ENCODE measurements around the gene RXRA. TPM values are rescaled to one million over a fixed set of nuclear protein-coding genes. Genes with fewer than 3 reads are reported as not detected.

RXRA gene
- total and polyA plus RNA-seq, 7 donors, result 37.7 to 192 (median 139) TPM

DNA sequence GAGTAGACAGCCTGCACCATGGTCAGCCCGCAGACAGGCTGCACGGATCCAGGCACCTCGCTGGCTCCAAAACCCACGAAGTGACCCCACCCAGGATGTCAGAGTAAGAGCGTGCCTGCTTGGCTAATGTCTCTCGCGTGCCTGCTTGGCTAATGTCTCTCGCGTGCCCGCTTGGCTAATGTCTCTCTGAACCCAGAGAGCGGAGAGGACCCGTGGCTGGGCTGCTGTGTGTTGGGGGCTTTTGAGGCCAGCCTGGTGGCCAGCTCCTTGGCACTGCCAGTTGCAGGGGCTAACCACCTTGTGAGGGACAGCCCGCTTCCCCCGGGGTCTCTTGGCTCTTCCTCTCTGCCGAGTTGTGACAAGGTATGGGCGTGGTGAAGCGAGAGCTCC is 8.9 kb upstream of the RXRA start:
- Histone ChIP-seq H3K4me3 (no peak overlapping the region), H3K36me3 (ENCODE audit: insufficient read depth in 1 of 2, low read depth in 1 of 2) (no peaks in the 10 kb centered on the region), H3K9me3 (no peaks in the 10 kb centered on the region), H3K27me3 (ENCODE audit: insufficient read depth in 3 of 3, low read length in 2 of 3) (no peaks in the 10 kb centered on the region), H3K4me1 (peaks cover 4% of the 10 kb centered on the region), H3K27ac (no peak overlapping the region)
- ATAC-seq (no peak), DNase-seq (peak; percentile 7 to 42)
- intact Hi-C loops (cut with DNase I), result no loop called here
- 42 to 50% (median 50%) methylated on average over 17 of the region's 17 CpGs for WGBS, 3 donors
- TF ChIP-seq, protein P1, sequence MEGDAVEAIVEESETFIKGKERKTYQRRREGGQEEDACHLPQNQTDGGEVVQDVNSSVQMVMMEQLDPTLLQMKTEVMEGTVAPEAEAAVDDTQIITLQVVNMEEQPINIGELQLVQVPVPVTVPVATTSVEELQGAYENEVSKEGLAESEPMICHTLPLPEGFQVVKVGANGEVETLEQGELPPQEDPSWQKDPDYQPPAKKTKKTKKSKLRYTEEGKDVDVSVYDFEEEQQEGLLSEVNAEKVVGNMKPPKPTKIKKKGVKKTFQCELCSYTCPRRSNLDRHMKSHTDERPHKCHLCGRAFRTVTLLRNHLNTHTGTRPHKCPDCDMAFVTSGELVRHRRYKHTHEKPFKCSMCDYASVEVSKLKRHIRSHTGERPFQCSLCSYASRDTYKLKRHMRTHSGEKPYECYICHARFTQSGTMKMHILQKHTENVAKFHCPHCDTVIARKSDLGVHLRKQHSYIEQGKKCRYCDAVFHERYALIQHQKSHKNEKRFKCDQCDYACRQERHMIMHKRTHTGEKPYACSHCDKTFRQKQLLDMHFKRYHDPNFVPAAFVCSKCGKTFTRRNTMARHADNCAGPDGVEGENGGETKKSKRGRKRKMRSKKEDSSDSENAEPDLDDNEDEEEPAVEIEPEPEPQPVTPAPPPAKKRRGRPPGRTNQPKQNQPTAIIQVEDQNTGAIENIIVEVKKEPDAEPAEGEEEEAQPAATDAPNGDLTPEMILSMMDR (IDR thresholded peaks at IDR 0.05), result no peak

DNA sequence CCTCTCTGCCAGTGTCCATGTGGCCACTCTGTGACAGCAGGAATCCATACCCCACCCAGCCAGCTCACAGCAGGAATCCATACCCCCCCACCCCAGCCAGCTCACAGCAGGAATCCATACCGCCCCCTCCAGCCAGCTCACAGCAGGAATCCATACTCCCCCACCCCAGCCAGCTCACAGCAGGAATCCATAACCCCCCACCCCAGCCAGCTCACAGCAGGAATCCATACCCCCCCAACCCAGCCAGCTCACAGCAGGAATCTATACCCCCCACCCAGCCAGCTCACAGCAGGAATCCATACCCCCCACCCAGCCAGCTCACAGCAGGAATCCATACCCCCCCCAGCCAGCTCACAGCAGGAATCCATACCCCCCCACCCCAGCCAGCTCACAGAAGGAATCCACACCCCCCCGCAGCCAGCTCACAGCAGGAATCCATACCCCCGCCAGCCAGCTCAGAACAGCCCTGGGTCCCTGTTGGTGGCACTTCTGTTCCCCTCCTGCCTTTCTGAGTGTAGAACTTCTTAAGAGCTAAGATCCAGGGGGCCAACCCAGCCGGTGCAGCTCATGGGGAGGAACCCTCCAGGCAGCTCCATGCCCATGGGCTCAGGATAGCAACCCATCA is 8.4 kb upstream of the RXRA start:
- Histone ChIP-seq H3K36me3 (ENCODE audit: insufficient read depth in 1 of 2, low read depth in 1 of 2) (no peaks in the 10 kb centered on the region), H3K4me1 (peaks cover 4% of the 10 kb centered on the region), H3K4me3 (no peak overlapping the region), H3K9me3 (no peaks in the 10 kb centered on the region), H3K27ac (no peak overlapping the region), H3K27me3 (ENCODE audit: insufficient read depth in 3 of 3, low read length in 2 of 3) (no peaks in the 10 kb centered on the region)
- peak in 1 of 2 donors; percentile 34 for DNase-seq
- intact Hi-C loops (cut with DNase I), result no loop called here
- 68 to 79% (median 68%) methylated on average over 4 of the region's 4 CpGs for WGBS, 3 donors
- TF ChIP-seq, protein P1 (IDR thresholded peaks at IDR 0.05), result no peak
- no peak for ATAC-seq

DNA sequence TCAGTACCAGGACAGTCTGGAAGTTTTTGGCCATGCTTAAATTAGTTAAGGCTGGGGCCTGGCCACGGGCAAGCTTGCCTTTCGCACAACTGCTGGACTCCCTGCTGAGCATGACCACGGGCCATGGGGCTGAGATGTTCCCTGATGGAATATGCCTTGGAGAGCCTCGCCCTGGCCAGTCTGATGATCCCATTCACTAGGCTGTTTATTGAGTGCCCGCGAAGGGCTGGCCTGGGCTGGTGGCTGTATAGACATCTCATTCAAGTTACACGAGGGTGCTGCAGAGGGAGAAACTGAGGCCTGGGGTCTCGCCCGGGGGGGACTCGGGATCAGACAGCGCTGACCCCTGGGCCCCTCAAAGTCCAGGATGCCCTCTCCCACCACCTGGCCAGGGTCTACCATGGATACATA is 7.8 kb upstream of the RXRA start:
- H3K9me3 ChIP-seq, result no peaks in the 10 kb centered on the region
- intact Hi-C loops (cut with DNase I), result no loop called here
- H3K27ac ChIP-seq, result no peak overlapping the region
- DNase-seq, result peak in 1 of 2 donors; percentile 41
- H3K36me3 ChIP-seq (ENCODE audit: insufficient read depth in 1 of 2, low read depth in 1 of 2), result no peaks in the 10 kb centered on the region
- H3K27me3 ChIP-seq (ENCODE audit: insufficient read depth in 3 of 3, low read length in 2 of 3), result no peaks in the 10 kb centered on the region
- H3K4me3 ChIP-seq, result no peak overlapping the region
- 77 to 88% (median 78%) methylated on average over 11 of the region's 11 CpGs for WGBS, 3 donors
- TF ChIP-seq, protein P1 (IDR thresholded peaks at IDR 0.05), result no peak
- peaks cover 6% of the 10 kb centered on the region for H3K4me1 ChIP-seq
- ATAC-seq, result no peak

DNA sequence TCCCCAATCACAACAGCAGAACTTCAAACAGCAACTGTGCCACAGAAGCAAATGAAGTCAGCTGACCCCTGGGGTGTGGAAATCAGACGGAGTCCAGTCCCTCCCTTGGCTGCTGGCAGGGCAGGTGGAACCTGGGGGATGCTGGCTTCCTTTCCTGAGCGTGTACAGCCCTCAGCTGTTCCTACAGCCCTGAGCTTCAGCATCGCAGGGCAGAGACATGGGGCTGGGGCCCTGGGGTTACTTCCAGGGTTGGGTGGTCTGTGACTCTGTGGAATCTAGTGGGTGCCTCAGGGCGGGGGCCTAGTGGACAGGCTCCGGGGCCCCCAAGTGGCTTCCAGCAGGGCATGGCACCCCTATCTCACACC is 7.3 kb upstream of the RXRA start:
- intact Hi-C loops (cut with DNase I), result no loop called here
- WGBS, 3 donors, result 80 to 91% (median 81%) methylated on average over 5 of the region's 5 CpGs
- H3K4me3 ChIP-seq, result no peak overlapping the region
- no peaks in the 10 kb centered on the region for H3K27me3 ChIP-seq (ENCODE audit: insufficient read depth in 3 of 3, low read length in 2 of 3)
- TF ChIP-seq, protein P1 (IDR thresholded peaks at IDR 0.05), result no peak
- H3K9me3 ChIP-seq, result no peaks in the 10 kb centered on the region
- DNase-seq (peak in 1 of 2 donors; percentile 31), ATAC-seq (no peak)
- no peak overlapping the region for H3K27ac ChIP-seq
- H3K4me1 ChIP-seq, result peaks cover 6% of the 10 kb centered on the region
- H3K36me3 ChIP-seq (ENCODE audit: insufficient read depth in 1 of 2, low read depth in 1 of 2), result no peaks in the 10 kb centered on the region

All from psoas muscle (tissue), 8 donors.